ENCODE data around the gene KCNH4.
"Not testable (repeated sequence)": the region's sequence is repeated elsewhere in the genome, so short reads cannot be mapped to it uniquely, and the experiment has no call there.

The KCNH4 gene

DNA sequence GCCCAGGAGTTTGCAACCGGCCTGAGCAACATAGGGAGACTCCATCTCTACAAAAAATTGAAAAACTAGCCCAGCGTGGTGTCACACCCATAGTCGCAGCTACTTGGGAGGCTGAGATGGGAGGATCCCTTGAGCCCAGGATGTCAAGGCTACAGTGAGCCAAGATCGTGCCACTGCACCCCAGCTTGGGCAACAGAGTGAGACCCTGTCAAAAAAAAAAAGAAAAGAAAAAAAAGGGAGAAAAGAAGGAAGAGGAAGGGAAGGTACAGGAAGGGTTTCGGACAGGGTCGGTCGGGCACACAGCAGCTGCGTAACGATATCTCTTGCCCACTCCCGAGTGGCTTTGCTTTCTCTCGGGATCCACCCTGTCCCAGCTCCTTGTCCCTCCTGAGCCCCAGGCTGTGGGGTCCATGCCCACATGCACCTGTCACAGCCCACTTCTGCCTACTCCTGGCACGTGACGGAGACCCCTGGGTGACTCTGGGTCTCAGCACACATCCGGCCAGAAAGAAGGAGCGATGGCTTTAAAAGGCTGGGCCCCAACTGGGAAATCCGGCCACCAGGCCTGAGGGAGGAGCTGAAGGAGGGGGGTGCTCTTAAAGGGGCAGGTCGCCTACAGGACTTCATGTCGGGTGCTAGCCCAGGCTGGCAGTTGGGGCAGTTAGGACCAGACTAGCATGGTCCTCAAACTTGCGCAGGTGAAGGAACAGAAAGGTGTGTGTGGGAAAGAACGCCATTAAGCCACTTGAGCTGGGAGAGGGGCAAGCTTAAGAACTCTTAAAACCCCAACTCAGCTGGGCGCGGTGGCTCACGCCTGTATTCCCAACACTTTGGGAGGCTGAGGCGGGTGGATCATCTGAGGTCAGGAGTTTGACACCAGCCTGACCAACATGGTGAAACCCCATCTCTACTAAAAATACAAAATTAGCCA lies 13.3 kb upstream of the KCNH4 start, which contains the start of gene GHDC:
Gene GHDC, minus strand, starts transcription at position 526 of the 931 bp plus-strand sequence. CDS start 913 bp downstream, outside the sequence.
- peak; percentile 29 to 59 (median 48) for DNase-seq

DNA sequence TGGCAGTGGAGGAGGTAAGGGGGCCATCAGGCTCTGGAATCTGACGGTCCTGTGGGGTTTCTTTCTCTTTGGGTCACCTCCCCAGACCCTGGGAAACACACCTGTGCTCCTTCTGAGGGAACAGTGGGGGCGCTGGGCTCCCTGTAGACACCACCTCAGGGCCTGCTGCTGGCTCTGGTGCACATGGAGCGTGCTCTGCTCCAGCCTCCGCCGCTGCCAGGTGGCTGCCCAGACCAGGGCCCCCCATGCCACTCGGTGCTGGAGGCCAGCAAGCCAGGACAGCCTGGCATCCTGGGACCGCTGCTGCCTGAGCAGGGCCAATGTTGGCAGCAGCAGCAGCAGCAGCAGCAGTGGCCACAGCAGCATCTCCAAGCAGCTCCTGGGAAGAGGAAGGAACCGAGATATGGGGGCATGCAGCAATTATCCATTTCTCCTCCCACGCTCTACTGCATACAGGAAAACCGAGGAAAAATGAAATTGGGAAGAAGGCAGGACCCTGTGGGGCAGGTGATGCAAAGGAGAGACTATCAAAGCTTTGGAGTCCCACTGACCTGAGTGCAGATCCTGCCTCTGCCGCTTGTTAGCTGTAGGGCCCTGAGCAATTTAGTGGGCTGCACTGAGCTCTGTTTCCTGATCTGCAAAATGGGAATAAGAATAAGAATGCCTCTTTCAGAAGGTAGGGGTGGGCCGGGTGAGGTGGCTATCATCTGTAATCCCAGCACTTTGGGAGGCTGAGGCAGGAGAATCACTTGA lies 12.4 kb upstream of the KCNH4 start:
- DNase-seq, result no peak

GRCh38 chr17:42192189-42193126 lies 11.5 kb upstream of the KCNH4 start:
- no peak for DNase-seq

DNA sequence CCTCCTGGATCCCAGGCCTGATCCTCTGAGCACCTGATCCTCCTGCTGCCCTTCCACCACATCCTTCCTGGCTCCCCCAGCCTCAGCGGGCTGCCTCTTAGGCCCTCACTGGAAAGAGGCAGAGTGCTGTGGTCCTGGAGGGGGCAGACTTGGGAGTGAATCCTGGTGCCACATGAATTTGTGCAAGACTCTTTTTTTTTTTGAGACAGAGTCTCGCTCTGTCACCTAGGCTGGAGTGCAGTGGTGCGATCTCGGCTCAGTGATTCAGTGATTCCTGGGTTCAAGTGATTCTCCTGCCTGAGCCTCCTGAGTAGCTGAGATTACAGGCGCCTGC lies 10.3 kb upstream of the KCNH4 start:
- no peak for DNase-seq

GRCh38 chr17:42190491-42191274 lies 9.7 kb upstream of the KCNH4 start:
- no peak for DNase-seq

DNA sequence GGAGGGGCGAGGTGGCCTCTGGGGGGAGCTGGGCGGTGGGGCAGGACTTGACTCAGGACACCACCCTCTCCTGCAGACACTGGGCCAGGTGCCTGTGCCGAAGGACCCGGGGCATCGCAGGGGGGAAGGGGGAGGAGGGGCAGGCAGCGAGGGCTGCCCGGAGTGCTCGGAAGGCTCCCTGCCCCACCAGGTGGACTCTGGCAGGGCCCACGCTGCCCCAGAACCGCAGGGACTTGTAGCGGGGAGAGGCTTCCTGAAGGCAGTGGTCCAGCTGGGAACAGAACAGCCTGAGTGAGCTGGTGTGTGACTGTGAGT lies 8.7 kb upstream of the KCNH4 start:
- DNase-seq, result no peak

GRCh38 chr17:42188749-42189650 lies 8.1 kb upstream of the KCNH4 start:
- no peak for DNase-seq

DNA sequence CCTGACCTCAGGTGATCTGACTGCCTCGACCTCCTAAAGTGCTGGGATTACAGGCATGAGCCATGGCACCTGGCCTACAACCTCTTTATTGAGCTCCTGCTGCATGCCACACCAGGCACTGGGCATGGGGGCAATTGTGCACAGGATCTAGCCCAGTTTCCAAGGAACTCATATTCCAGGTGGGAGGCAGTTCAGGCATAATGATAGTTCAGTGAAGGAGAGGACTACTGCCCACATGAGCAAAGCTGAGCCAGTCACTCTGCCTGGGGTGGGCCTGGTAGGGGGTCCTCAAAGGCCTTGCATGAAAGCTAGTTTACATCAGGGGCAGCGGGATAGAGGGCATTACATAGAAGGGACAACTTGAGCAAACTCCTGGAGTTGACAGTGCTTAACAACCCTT lies 6.9 kb upstream of the KCNH4 start:
- DNase-seq, result no peak

DNA sequence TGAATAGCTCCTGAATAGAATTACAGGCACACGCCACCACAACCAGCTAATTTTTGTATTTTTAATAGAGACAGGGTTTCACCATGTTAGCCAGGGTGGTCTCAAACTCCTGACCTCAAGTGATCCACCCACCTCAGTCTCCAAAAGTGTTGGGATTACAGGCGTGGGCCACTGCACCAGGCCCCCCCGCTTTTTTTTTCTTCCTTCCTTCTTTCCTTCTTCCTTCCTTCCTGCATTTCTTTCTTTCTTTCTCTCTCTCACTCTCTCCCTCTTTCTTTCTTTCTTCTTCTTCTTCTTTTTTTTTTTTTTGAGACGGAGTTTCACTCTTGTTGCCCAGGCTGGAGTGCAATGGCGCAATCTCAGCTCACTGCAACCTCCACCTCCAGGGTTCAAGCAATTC lies 5.2 kb upstream of the KCNH4 start:
- DNase-seq, result not testable (repeated sequence)

- DNase-seq, result no peak
These were observed 4.6 kb upstream of the KCNH4 start for GRCh38 chr17:42185621-42185930.

GRCh38 chr17:42184713-42185620 lies 4.0 kb upstream of the KCNH4 start, which contains the start of gene HCRT:
TSS of gene HCRT (minus strand) at chr17:42185452. CDS start at chr17:42185365, 87 bp downstream.
- no peak for DNase-seq

GRCh38 chr17:42183741-42184711 lies 3.1 kb upstream of the KCNH4 start:
- peak; percentile 35 to 65 (median 52) for DNase-seq

DNA sequence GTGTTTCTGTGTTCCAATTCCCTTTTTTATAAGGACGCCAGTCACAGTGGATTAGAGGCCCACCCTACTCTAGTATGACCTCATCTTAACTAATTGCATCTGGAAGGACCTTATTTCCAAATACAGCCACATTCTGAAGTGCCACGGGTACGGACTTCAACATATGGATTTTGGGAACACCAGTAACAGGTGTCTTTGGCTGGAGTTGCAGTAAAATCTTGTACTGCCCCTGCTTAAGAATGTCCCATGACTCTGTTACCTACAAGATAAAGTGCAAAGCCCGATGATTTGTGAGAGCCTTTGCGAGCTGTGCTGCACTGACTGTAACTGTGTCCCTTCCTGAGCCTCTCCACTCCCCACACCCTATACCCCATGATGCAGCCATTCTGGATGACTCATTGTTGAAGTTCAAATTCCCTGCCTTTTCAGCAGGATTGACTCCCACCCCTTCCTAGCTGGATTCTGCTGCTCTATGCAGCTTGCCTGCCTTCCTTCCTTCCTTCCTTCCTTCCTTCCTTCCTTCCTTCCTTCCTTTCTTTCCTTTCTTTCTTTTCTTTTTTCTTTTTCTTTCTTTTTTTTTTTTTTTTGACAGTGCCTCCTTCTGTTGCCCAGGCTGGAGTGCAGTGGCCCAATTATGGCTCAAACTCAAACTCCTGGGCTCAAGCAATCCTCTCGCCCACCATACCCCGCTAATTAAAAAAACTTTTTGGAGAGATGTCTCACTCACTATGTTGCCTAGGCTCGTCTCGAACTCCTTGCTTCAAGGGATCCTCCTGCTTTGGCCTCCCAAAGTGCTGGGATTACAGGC lies 2.2 kb upstream of the KCNH4 start:
- no peak for DNase-seq

DNA sequence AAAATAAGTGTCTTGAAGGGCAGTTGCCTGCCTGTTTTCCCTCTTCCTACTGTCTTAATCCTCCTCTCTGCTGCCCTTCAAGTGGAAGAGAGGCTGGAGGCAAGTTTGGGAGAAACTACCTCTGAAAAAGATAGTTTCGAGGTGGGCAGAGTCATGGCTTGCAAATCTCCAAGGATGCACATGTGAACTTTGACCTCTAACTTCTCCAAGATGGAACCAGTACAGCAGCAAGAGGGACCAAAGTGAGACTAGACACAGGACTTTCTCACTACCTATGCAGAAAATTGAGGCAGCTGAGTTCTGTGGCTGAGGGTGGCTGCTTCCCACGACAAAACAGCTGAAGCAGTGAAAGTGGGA lies 887 bp upstream of the KCNH4 start:
- no peak for DNase-seq

DNA sequence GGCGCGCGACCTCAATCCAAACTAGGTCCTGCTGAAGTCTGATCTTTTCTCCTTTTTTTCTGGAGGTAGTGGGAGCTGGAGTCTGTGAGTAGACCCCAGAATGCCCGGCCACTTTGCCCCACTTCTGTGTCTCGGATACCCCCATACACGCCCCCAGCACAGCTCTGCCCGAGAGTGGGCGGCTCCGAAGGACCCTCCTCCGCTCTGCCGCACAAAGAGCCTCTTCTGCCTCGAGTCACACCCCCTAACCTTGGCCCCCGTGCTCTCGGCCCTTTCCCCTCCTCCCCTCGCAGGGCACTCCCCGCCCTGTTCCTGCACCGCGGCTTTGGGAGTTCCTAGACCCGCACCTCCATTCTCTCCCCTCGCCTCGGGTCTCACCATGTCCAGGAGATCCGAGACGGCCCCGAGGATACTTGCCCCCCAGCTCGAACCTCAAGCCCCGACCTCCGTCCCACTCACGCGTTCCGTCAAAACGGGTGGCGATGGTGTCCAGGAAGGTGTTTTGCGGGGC lies 476 bp downstream of the KCNH4 start:
- DNase-seq, result no peak

DNA sequence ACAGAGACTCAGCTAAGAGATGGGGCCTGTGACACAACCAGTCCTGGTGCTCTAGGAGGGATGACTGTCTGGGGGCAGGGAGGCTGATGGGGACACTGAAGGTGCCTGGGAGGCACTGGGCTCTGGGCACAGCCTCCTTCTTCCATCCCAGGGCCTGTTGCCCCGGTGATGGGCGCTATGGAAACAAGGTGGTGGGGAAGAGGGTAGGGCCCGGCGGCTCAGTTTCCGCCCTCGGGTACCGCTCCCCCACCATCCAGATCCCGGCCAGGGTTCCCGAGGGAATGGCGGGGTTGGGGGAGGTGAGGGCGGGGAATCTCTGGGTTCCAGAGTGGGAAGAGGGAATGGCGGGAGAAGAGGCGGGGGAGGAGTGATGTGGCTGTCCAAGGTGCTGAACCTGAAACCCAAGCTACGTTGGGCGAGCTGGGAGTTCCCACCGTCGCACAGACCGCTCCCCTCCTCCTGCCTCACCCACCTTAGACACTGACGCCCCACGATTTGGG lies 981 bp downstream of the KCNH4 start:
- DNase-seq, result no peak

GRCh38 chr17:42179335-42179734 lies 1.6 kb downstream of the KCNH4 start:
- DNase-seq, result no peak

DNA sequence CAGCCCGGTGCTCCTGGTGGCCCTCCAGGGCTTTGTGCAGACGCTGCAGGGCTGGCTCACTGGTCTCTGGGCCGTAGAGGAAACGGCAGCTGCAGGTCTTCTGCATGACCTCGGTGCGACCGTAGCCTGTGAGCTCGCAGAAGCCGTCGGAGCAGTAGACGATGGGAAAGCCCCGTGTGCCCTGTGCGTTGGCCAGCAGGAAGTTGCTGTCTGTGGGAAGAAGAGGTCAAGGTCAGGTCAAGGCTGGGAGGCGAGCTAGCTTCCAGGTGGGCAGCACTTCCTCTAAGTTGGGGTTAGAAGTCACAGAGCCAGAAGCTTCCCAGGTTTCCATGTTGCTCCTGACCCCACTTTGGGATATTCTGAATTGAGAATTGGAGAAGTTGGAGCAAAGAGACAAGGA lies 2.1 kb downstream of the KCNH4 start:
- no peak for DNase-seq

Data from activated naive CD4-positive, alpha-beta T cell (primary cell).